ENCODE measurements around the gene ESCO1.
A peak's percentile ranks its signal among the peaks of the same experiment; 100 is the strongest.

- TF ChIP-seq, protein P1, sequence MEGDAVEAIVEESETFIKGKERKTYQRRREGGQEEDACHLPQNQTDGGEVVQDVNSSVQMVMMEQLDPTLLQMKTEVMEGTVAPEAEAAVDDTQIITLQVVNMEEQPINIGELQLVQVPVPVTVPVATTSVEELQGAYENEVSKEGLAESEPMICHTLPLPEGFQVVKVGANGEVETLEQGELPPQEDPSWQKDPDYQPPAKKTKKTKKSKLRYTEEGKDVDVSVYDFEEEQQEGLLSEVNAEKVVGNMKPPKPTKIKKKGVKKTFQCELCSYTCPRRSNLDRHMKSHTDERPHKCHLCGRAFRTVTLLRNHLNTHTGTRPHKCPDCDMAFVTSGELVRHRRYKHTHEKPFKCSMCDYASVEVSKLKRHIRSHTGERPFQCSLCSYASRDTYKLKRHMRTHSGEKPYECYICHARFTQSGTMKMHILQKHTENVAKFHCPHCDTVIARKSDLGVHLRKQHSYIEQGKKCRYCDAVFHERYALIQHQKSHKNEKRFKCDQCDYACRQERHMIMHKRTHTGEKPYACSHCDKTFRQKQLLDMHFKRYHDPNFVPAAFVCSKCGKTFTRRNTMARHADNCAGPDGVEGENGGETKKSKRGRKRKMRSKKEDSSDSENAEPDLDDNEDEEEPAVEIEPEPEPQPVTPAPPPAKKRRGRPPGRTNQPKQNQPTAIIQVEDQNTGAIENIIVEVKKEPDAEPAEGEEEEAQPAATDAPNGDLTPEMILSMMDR (conservative IDR thresholded peaks at IDR 0.05 in 1 of 2, IDR thresholded peaks at IDR 0.05 in 1 of 2; ENCODE audit: low read depth in 1 of 2, low read length in 2 of 2), result peak; percentile 56 to 71
- no peak for TF ChIP-seq EZH2 (IDR thresholded peaks at IDR 0.05; ENCODE audit: low read length, missing control alignments)
Measured at GRCh38 chr18:21600526-21601410, at the start of gene ESCO1.
